Activated effector memory CD4-positive, alpha-beta T cell treated with anti-CD3 and anti-CD28 coated beads, Interleukin-2, amount 50 U/mL, for 16 hours (primary cell): Measurements from ENCODE around the gene ROPN1.
"Not testable (repeated sequence)": the region's sequence is repeated elsewhere in the genome, so short reads cannot be mapped to it uniquely, and the experiment has no call there.

Experiments
- DNase-seq: peaks from one replicate; pipeline ENCODE4 v3.0.0-alpha.2; 2020

ROPN1 gene

DNA sequence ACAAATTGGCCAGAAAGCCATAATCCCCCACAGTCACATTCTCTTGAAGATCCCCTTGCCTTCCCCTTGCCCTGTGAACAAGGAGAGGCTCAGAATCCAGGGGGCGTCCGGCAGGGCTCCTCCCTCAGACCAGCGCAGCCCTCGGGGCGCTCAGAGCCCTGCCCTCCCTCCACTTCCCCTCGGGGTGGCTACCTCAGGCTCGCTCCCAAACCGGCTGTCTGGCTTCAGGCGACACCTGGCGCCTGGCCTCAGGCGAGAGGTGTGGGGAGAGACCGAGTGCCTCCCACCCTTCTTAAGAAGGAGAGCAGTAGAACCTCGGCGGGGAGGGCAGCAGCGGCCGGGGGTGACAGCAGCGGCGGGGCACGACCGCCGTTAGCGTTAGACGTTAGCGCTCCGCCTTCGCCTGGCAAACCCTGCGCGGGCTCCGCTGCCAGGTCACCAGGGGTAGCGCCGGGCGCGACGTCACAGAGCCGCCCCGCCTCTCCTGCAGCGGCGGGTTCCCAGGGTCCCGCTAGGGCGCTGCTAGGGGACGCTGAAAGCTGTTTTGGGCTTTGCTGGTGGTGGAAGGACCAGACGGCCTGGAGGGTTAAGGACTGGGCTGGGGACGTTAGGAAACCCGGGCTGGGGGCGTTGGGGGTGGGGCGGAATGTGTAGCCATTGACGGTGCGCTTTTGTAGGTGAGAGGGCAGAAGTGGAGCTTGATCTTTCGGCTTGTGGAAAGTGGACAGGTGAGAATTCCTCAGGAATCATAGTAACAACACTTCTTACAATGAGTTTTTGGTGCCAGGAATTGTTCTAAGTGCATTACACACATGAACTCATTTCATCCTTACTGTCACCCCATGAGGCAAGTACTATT is at the start of gene ROPN1:
ROPN1 (minus strand) TSS at position 395 of the 859 bp plus-strand sequence. CDS start 11,643 bp downstream, outside the sequence.
- not testable (repeated sequence) for DNase-seq

DNA sequence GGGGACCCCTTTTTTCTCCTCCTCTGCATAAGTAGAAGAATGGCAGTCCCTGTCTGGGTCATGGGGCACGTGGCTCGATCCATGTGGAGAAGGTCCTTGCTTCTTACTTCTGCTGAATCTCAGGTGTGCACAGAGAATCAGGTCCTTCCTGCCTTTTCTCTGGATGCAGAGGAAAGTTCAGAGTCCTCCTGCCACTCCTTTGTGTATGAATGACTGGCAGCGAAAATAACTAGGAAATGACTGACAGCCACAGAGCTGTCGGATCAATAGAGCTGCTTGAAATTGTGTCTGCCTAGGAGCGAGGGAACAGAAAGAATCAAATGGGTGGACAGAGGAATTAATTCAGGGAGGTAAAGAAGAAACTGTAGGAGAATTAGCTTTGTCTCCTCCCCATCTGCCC is 49.6 kb upstream of the ROPN1 start:
- DNase-seq = no peak

DNA sequence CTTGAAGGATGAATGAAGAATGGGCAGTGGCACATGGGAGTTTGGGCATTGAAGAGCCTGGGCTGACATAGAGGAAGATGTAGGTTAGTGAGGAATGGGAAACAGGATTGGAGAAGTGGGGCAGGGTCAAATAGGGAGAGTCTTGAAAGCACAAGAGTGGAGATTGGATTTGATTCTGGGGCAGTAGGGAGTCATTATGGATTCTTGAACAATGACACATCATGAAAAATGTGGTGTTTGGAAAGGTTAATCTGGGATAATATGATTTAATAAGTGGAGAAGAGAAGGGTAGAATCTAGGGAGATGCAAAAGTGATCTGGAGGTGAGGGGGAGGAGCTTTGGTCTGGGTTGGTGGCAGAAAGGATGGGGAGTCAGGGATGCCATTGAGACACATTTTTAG is 45.4 kb upstream of the ROPN1 start:
- DNase-seq = no peak

DNA sequence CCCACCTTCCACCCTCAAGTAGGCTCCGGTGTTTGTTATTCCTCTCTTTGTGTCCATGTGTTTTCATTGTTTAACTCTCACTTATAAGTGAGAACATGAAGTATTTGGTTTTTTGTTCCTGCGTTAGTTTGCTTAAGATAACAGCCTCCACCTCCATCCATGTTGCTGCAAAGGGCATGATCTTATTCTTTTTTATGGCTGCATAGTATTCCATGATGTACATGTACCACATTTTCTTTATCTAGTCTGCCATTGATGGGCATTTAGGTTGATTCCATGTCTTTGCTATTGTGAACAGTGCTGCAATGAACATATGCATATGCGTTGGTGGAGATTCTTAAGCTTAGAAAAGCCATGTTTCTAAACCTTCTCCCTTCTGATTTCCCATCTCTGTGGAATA is 44.3 kb upstream of the ROPN1 start:
- not testable (repeated sequence) for DNase-seq

DNA sequence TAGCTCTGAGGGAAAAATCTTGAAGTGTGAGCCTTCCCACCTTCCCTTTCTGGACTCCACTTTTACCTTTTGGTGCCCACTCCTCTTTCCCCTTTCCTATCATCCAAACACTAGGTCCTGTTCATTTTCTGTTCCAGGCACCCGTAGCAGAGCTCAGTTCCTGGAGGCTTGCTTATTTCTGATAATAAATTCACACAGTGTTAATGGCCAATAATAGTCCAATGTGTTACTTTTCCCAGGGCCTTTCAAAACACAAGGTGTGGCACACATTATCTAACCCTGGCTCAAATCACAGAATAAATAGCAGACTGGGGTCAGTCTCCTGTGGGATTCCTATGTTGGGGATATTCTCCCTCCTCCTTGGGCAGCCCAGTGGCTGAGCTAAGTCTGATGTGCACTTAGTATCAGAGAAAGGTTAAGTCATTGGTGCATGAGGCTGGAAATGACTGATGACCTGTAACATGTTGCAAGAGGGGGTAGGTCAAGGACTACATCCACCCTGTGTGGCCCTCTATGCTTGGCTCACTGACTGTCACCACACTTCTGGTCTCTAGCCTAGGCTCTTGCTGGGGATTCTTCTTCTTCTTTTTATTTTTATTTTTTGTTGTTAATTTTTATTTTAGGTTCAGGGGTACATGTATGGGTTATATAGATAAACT is 43.7 kb upstream of the ROPN1 start:
- no peak for DNase-seq

DNA sequence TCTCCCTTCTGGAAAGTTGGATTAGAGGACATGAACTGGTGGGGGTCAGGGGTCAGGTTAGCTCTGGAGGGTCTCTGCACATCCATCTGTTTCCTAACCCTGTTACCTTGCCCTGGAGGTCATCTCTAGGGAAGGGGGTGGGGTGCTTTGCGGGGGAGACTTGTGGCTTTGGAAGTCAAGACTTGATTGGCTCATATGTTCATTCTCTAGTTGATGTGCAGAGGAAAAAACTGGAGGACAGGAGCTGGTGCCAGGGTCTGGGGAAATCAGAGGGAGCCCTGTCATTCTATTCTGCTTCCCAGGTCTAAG is 42.9 kb upstream of the ROPN1 start:
- DNase-seq = no peak

DNA sequence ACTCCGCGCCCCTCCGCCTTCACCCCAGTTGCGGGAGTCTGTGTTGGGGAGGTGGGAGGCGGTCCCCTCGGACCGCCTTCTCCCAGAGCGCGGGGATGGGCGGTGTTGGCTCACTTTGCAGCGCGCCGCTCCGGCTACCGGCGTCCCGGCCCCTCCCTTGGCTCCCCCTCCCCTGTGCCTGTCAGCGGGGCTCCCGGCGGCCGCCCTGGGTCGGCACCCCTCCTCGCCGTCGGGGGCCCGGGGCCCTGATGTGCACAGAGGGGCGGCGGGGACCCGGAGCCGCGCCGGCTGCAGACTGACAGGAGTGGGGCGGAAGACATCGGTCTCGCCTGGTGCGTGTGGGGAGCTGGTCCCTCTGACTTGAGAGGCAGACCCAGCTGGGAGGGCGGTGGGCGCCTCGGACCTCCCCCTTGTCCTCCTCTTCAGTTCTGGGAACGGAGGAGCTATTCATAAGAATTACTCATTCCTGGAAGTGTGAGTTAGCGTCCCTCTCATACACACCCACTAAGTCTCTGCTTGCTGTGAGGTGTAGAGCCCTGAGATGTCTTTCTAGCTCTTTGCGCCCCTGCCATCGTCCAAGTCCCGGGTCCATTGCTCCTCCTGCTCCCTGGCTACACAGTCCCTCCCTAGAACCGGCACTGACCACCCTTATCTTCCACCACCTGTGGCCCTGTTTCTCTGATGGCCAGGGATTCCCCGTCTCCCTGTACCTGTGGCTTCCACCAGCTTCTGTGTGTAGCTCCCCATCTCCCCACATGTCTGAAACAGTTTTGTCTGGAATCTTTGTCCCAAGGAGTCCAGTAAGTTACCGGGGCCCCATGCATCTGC is 42.3 kb upstream of the ROPN1 start:
- DNase-seq = peak; percentile 65

DNA sequence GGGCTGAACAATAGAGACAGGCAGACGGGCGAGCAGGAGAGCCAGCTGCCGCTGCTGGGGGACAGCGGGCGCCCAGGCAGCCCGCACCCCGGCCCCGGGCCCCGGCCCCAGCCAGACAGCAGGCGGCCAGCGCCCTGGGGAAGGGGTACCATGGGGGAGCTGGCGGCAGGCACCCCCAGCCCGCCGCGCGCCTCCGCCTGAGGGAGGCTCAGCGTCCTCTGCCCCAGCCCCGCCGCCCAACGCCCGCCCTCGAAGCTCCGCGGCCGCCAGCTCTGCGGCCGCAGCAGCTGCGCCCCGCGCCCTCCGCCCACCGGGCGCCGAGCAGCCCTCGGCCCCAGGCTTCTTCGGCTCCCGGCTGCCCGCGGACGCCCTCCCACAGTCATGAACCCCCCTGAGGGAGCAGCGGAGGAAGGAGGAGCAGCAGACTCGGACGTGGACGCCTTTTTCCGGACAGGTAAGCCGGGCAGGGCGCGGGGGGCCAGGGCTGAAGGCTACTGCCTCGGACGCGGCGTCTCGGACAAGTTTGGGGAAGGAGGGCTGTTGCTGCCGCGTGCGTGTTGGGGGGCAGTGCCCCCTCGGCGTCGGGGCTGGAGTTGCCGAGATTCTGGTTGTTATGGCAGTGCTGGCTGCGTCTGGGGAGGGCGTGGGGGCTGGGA is 41.6 kb upstream of the ROPN1 start, which contains the start of gene KALRN:
KALRN (plus strand) TSS at position 10 of the 656 bp plus-strand sequence.
- DNase-seq = no peak

DNA sequence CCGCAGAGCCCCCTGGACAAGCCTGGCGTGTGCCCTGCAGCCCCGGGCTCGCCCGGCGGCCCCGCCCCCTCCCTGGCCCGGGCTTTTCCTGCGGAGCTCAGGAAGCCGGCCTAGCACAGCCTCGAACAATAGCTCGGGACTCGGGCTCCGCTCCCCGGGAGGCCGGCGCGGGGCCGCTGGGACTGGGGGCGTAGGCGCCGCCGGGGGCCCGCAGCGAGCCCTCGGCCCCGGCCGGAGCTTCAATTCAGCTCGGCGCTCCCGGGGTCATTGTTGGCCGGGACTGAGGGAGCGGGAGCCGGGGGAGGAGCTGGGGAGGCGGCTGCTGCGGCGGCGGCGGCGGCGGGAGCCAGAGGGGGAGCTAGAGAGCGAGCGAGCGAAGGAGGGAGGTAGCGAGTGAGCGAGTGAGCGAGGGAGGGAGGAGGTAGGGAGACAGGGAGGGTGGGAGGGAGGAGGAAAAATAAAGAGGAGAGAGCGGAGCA is 41.0 kb upstream of the ROPN1 start:
- peak; percentile 85 for DNase-seq

DNA sequence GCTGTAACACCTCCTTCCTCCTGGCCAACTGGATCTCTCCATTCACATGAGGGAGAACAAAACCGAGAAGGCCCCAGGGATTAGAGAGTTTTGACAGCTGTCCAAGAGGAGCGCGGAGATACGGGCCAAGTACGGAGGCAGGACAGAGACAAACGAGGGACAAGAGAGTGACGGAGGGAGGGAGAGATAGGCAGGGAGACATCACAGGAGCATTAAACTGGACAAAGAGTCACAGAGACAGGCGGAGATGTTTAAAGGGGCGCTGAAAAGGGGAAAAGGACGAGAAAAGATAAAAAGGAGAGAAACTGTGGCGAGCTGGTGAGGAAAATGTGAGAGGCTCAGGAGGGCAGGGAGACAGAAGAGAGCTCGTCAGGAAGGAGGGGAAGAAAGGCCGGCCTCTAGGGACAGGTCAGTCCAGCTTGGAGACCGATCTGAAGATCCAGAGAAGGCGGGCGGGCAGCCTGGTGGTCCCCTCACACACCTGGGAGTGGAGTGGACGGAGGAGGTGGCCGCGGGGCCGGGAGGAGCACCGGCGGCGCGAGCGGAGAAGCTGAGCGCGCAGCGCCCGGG is 40.5 kb upstream of the ROPN1 start:
- no peak for DNase-seq

DNA sequence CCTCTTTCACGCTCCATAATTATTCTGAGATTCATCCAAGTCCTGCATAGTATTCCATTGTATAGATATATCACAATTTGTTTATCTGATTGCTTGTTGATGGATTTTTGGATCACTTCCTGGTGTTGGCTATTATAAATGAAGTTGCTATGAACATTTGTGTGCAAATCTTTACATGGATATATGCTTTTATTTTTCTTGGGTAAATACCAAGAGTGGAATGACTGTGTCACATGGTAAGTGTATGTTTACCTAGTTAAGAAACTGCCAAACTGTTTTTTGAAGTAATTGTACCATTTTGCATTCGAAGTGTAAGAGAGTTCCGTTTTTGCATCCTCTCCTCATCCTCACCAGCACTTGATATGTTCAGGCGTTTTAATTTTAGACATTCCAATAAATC is 34.6 kb upstream of the ROPN1 start:
- no peak for DNase-seq

DNA sequence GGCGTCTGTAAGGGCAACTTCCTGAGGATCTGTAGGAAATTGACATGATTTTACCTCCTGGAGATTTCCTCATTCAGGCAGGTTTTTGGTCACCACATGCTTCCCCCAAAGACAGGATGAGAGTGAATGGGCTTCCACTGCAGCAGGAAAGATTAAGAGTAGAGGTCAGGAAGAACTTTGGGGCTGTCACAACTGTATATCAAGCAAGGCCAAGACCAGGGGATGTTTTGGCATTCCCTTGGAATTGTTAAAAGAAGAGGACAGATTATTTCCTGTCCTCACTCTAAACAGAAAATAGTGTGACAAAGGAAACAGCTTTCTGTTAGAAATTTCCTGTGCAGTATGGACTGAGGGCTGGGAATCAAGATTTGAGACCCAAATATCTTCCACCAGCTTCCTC is 31.6 kb upstream of the ROPN1 start:
- DNase-seq = not testable (repeated sequence)

DNA sequence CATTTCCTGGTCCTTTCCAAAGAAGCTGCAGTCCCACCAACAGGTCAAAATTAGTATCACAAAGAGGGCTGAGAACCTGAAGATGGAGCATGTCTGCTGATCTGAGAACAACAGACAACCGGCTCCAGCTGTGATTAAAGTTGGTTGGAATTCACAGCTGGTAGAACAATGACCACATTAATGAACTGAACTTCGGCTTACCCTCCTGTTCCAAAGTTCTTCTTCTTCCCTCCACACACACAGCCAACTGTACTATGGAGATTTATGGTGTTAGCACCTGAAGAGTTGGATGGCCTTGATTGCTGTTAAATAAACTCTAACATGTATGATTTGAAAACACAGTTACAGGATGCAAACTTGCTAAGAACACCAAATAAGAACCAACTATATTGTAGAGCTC is 27.4 kb upstream of the ROPN1 start:
- DNase-seq = no peak

DNA sequence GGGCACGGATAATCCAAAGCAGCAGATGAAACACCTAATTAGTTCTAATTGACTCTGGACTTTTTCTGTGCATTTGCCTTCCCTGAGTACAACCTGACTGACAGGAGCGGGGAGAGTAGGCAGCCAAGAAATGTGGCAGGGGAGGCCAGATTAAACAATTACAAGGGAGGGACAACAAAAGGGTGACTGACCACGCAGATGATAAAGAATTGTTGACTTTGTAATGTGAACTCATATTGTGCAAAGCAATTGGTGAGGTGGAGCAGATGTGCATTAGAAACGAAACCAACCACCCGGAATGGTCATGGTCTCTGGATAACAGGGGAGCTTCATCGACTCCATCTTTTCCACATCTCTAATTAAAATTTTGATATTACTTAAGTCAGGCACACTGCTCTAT is 25.6 kb upstream of the ROPN1 start:
- not testable (repeated sequence) for DNase-seq

DNA sequence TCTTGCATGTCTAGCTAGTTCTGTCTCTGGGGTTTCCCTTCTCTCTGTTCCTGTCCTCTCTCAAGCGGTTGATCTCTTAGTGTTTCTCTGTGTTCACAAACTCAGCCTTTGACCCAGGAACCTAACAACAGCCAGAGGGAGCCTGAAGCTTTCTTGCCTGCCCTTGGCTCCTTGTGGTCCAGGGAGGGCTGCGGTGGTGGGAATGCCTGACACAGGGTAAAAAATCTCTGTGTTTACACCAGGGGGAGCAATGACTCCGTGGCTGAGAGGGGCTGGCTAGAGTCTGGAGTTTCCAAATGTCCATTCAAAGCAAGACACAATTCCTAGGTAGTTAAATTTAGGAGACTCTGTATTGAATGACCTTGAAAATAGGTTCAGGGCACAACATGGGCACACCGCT is 24.6 kb upstream of the ROPN1 start:
- DNase-seq = not testable (repeated sequence)

DNA sequence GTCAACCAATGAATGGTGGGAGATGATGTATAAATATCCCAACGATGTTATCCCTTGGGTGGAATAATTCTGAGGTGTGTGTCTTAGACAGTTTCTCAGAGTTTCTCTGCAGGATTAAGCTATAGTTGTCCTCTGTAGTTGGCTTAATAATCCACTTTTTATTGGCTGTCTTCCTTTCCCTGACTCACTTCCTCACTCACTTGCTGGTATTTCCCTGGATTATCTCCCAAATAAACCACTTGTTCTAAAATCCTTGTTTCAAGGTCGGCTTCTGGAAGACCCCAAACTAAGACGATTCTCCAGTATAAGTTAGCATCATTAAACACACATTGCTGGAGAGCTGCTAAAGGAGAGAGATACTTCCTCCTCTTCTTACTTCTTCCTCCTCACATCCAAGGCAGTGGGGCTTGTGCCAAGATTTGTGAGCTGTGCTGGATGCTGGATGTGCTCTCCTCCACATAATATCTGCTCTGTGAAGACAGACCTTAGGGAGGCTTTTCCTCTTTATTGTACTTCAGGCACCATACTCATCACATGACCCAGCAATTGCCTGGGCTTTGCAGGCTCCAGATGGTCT is 22.5 kb upstream of the ROPN1 start:
- no peak for DNase-seq

DNA sequence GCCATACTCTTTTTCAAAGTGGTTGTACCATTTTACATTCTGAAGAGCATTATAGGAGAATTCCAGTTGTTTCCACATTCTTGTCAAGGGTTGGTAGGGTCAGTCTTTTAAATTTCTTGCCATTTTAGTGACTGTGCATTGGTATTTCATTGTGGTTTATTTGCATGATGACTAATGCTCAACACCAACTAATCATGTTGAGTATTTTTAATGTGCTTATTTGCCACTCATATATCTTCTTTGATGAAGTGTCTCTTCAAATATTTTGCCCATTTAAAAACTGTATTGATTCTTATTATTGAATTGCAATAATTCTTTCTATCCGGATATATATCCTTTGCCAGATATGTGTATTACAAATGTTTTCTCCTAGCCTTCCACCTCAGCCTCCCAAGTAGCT is 16.4 kb upstream of the ROPN1 start:
- DNase-seq = not testable (repeated sequence)

DNA sequence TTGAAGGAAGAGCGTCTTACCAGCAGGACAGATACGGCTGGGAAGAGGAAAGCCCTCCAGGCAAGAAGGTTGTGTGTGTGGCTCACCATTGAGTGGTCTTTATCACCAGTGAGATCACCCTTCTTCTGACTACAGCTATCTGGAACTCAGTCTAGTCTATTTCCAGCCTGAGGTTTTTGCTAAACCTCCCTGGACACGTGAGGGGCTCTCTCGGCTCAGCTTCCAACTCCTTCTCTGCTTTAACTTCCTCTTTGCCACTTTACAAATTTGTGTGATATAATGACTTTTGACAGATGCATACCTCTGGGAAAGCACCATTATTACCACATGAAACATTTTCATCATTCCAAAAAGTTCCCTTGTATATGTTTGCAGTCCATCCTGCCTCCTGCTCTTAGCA is 15.3 kb upstream of the ROPN1 start:
- DNase-seq = no peak

DNA sequence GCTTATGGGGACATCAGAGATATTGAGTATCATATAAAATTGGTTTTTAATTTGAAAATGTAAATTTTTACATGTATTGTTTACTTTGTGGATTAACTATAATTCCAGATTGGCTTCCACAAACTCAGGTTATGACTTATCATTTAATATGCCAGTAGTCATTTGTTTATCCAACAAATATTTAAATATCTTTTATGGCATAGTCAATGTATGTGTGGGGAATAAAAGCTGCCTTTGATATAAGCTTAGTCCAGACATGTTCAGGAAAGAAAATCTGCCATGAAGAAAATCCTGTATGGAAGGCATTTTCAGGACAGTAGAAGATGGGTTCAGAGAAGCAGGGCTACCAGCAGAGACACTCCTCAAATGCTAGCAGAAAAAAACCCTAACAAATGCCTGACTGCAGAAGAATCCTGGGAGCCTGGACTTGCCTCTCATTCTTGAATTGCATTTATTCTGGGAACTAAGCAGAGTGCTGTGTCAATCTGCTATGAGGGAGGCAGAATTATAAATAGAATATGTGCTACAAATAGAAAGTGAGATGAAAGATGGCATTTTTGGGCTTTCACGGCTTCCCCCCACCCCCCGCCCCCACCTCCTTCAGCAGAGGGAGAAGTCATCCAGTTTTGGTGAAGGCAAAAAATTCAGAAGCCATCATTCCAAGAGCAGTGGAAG is 10.6 kb upstream of the ROPN1 start:
- DNase-seq = not testable (repeated sequence)

DNA sequence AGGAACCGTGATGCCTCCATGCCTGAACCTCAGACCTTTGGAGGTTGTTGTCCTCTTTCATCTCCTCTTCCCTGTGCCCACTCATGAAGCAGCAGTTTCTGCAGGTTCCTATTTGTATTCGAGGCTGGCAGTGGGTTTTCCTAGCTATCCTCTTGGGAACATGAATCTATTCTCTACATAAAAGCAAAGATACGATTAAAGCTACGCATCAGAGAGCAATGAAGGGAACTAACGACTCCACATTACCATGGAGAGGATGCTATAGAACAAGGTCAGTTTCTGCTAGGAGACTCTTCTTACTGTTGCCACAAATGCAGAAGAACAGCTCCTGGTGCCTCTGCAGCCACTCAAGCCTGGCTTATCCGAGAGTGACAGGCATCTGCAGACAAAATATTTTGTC is 9.4 kb upstream of the ROPN1 start:
- not testable (repeated sequence) for DNase-seq

DNA sequence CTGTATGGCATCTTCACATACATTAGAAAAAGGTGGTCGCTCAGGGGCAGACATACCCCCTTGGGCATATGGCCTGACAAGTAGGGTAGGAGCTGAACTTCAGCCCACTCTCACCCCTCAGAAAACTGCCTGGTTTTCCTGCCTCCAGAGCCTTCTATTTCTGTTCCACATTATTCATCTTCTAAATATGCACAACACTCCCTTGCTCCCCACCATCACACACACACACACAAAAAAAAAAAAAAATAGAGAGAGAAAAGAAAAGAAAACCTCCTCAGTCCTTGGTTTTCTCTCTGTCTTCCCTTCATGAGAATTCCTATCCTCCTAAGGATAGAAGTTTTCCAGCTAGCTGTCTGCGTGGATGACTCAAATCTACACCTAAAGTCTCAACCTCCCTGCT is 5.6 kb upstream of the ROPN1 start:
- no peak for DNase-seq

DNA sequence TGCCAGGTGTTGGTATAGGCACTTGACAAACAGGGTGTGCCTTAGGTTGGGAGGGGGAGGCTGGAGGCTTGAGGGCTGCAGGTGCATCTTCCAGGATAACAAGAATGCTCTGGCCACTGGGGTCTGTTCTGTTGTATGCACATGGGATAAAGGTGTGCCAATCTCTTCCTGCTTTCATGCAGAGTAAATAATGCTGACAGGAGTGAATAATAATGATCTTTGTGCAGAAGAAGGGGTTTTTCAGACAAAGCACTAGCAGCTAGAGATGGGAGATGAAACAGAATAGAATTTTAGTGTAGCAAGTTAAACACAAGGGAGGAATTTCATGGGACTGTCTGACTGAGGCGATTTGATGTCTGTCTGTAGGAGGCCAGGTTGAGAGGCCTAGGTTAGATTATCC is 1.9 kb upstream of the ROPN1 start:
- no peak for DNase-seq
